Activated CD4-positive, alpha-beta T cell treated with anti-CD3 and anti-CD28 coated beads for 4 hours (primary cell): ENCODE results near the gene GABRA4.

Source experiments
- DNase-seq, 2 donors: peaks; one replicate each; pipeline ENCODE4 v3.0.0-alpha.2; 2020

Gene GABRA4

GRCh38 chr4:46977245-46977644 lies 16.1 kb downstream of the GABRA4 start:
- no peak for DNase-seq

- DNase-seq = no peak
Measured at GRCh38 chr4:46975812-46976553, 17.4 kb downstream of the GABRA4 start.

- DNase-seq = no peak
Measured at GRCh38 chr4:46974891-46975543, 18.4 kb downstream of the GABRA4 start.

- no peak for DNase-seq
Measured at GRCh38 chr4:46968847-46969246, 24.5 kb downstream of the GABRA4 start.

GRCh38 chr4:46967631-46968030 lies 25.8 kb downstream of the GABRA4 start:
- no peak for DNase-seq

GRCh38 chr4:46958742-46959488 lies 34.5 kb downstream of the GABRA4 start:
- DNase-seq = no peak

GRCh38 chr4:46956451-46956850 lies 36.9 kb downstream of the GABRA4 start:
- no peak for DNase-seq

- DNase-seq = no peak
Measured at GRCh38 chr4:46955601-46956000, 37.8 kb downstream of the GABRA4 start.

- DNase-seq = no peak
Measured at GRCh38 chr4:46954643-46955042, 38.7 kb downstream of the GABRA4 start.

- DNase-seq = no peak
Measured at GRCh38 chr4:46953564-46953963, 39.8 kb downstream of the GABRA4 start.

- no peak for DNase-seq
Measured at GRCh38 chr4:46952451-46952850, 40.9 kb downstream of the GABRA4 start.

- no peak for DNase-seq
Measured at GRCh38 chr4:46950826-46951225, 42.6 kb downstream of the GABRA4 start.

GRCh38 chr4:46949822-46950221 lies 43.6 kb downstream of the GABRA4 start:
- no peak for DNase-seq

- no peak for DNase-seq
Measured at GRCh38 chr4:46947541-46947940, 45.8 kb downstream of the GABRA4 start.

GRCh38 chr4:46946919-46947536 lies 46.4 kb downstream of the GABRA4 start:
- DNase-seq = no peak

GRCh38 chr4:46945062-46945461 lies 48.3 kb downstream of the GABRA4 start:
- DNase-seq = no peak

- no peak for DNase-seq
Measured at GRCh38 chr4:46944345-46944744, 49.0 kb downstream of the GABRA4 start.

- no peak for DNase-seq
Measured at GRCh38 chr4:46937493-46937892, 55.9 kb downstream of the GABRA4 start.

GRCh38 chr4:46934726-46935125 lies 58.7 kb downstream of the GABRA4 start:
- DNase-seq = no peak

GRCh38 chr4:46933686-46934085 lies 59.7 kb downstream of the GABRA4 start:
- DNase-seq = no peak

- DNase-seq = no peak
Measured at GRCh38 chr4:46931981-46932380, 61.4 kb downstream of the GABRA4 start.

GRCh38 chr4:46930891-46931290 lies 62.5 kb downstream of the GABRA4 start:
- no peak for DNase-seq

GRCh38 chr4:46927201-46927600 lies 66.2 kb downstream of the GABRA4 start:
- no peak for DNase-seq
